Activated CD8-positive, alpha-beta T cell treated with anti-CD3 and anti-CD28 coated beads, Interleukin-2, amount 10 ng/mL, durations not matched to agents 7 days and 5 days (primary cell): ENCODE results near the gene CWC25. TPM values are rescaled to one million over a fixed set of nuclear protein-coding genes. Genes with fewer than 3 reads are reported as not detected.

ENCODE experiments used
- ATAC-seq: fragments of 150-1000 bp; cut with Tn5 transposase; one replicate; pipeline ENCODE4 v1.10.0; 2021; ENCODE audit warnings: moderate library complexity
- CTCF ChIA-PET: fragments of 350-600 bp; sonication (Branson Sonifier 250); formaldehyde crosslinking; loops from one replicate; lab custom pipeline; 2021; ENCODE audit warnings: antibody characterized with exemption; lab: Charles Lee
- POLR2A ChIA-PET: fragments of 350-600 bp; sonication (Branson Sonifier 250); formaldehyde crosslinking; loops from one replicate; lab custom pipeline; 2021; ENCODE audit warnings: antibody characterized with exemption; lab: Charles Lee
- DNase-seq: peaks from one replicate; pipeline ENCODE4 v3.0.0-alpha.2; 2020
- H3K27ac Mint-ChIP-seq: one replicate; pipeline ENCODE4 v1.8.0; 2021; ENCODE audit warnings: mild to moderate bottlenecking, mixed read lengths
- H3K27me3 Mint-ChIP-seq: one replicate; pipeline ENCODE4 v1.8.0; 2021; ENCODE audit warnings: low read depth, mixed read lengths
- H3K36me3 Mint-ChIP-seq: one replicate; pipeline ENCODE4 v1.8.0; 2021; ENCODE audit warnings: low read depth, mixed read lengths
- H3K4me1 Mint-ChIP-seq: one replicate; pipeline ENCODE4 v1.8.0; 2021; ENCODE audit warnings: low read depth, mixed read lengths
- H3K4me3 Mint-ChIP-seq: one replicate; pipeline ENCODE4 v1.8.0; 2021; ENCODE audit warnings: mild to moderate bottlenecking, mixed read lengths
- H3K9me3 Mint-ChIP-seq: one replicate; pipeline ENCODE4 v1.8.0; 2022; ENCODE audit warnings: mixed read lengths; ENCODE audit not compliant: insufficient read depth
- total RNA-seq, 2 experiments: library from RNA; stranded (reverse); gene quantifications; one replicate each; pipeline ENCODE4 v1.2.3, GENCODE V29; 2021

The CWC25 gene
- total RNA-seq, 2 experiments from 2014 or later, result 29.6 to 30.9 TPM

DNA sequence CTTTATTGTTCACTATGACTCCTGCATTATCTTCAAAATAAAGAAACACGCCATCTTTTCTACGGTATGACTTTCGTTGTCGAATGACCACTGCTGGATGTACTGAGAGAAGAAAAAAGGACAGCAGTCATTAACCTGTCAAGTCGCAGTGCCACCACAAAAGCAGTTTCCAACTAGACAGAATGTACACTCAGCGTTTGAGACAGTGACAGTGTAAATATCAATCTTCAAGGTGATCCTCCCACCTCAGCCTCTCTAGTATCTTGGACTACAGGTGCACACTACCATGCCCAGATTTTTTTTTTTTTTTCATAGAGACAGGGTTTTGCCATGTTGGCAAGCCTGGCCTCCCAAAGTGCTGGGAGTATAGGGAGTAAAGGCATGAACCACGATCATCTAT is 25.3 kb upstream of the CWC25 start:
- Mint-ChIP-seq H3K4me3 (peak overlapping the region; percentile 99), H3K9me3 (no peaks in the 10 kb centered on the region), H3K27me3 (no peaks in the 10 kb centered on the region), H3K27ac (peak overlapping the region; percentile 62), H3K4me1 (peaks cover 40% of the 10 kb centered on the region), H3K36me3 (peaks cover 66% of the 10 kb centered on the region)
- DNase-seq, result no peak
- no peak for ATAC-seq
- POLR2A ChIA-PET, result no interaction called here
- CTCF ChIA-PET, result no interaction called here

DNA sequence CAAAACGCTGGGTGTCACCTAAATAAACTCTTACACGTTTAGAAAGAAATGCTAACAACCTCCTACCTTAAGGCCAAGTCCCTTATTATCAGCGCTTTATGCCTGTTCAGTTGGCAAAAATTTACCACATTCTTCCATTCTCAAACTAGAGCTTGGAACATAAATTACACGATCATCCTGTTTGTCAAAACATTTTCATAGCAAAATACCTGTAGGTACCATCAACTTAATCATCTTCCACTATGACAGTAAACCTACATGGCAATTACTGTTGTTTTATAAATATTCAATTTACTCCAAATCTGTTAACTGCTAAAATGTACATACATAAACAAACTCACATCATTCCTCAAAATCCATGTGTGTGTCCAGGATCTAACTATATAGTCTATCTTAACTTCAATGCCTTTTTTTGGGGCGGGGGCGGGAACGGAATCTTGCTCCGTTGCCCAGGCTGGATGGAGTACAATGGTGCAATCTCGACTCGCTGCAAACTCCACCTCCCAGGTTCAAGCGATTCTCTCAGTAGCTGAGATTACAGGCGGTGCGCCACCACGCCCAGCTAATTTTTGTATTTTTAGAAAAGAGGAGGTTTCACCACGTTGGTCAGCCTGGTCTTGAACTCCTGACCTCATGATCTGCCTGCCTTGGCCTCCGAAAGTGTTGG is 24.0 kb upstream of the CWC25 start:
- DNase-seq, result no peak
- Mint-ChIP-seq H3K27me3 (no peaks in the 10 kb centered on the region), H3K4me3 (no peak overlapping the region), H3K36me3 (peaks cover 66% of the 10 kb centered on the region), H3K4me1 (peaks cover 35% of the 10 kb centered on the region), H3K9me3 (no peaks in the 10 kb centered on the region), H3K27ac (no peak overlapping the region)
- ChIA-PET CTCF (no interaction called here), POLR2A (no interaction called here)
- no peak for ATAC-seq

DNA sequence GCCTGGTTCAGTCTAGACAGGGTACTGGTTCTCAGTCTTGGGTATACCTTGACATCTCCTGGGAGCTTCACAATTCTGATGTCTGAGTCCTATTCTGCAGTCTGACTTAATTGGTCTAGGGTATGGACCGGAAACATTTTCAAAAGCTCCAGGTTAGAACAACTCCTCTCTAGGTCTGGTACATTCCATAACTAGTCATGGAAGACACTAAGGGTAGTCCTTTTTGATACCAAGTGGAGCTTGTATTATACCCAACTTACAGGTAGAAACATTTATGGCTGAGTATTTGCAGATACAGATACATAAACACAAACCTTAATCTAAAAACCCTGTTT is 23.4 kb upstream of the CWC25 start:
- peaks cover 35% of the 10 kb centered on the region for H3K4me1 Mint-ChIP-seq
- H3K9me3 Mint-ChIP-seq, result no peaks in the 10 kb centered on the region
- ChIA-PET CTCF (no interaction called here), POLR2A (no interaction called here)
- DNase-seq (no peak), ATAC-seq (no peak)
- no peaks in the 10 kb centered on the region for H3K27me3 Mint-ChIP-seq
- no peak overlapping the region for H3K4me3 Mint-ChIP-seq
- H3K27ac Mint-ChIP-seq, result no peak overlapping the region
- peaks cover 62% of the 10 kb centered on the region for H3K36me3 Mint-ChIP-seq

DNA sequence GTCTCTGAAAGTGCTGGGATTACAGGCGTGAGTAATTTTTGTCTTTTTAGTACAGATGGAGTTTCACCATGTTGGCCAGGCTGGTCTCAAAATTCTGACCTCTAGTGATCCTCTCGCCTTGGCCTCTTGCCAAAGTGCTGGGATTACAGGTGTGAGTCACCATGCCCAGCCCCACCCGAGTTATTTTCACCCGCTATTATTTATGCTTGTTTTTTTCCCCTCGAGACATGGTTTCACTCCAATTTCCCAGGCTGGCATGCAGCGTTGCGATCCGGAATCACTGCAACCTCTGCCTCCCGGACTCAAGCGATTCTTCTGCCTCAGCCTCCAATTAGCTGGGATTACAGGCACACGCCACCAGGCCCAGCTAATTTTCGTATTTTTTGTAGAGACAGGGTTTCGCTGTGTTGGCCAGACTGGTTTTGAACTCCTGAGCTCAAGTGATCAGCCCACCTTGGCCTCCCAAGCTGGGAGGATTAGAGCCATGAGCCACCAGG is 19.2 kb upstream of the CWC25 start:
- Mint-ChIP-seq H3K4me3 (no peak overlapping the region), H3K27ac (no peak overlapping the region), H3K27me3 (no peaks in the 10 kb centered on the region), H3K36me3 (peaks cover 23% of the 10 kb centered on the region), H3K9me3 (no peaks in the 10 kb centered on the region), H3K4me1 (peaks cover 12% of the 10 kb centered on the region)
- ChIA-PET POLR2A (interaction anchor here (1.6 kb wide), 1 partner anchor 10 kb away, joined by 6 read pairs; the partner anchor contains the start of gene RPL23), CTCF (no interaction called here)
- ATAC-seq (no peak), DNase-seq (no peak)

DNA sequence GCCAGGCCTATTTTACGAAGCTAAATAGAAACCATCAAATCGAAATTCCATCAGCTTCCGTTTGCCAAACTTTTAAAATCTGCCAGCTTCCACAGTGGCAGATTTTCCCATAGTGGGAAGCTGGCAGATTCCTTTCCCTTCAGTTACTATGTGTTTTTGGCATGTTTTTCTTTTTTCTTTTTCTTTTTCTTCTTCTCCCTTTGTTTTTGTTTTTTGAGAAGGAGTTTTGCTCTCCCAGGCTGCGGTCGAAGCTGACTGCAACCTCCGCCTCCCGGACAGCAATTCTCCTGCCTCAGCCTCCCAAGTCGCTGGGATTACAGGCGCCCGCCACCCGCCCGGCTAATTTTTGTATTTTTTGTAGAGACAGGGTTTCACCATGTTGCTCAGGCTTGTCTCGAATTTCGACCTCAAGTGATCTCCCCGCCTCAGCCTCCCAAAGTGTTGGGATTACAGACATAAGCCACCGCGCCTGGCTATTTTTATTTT is 684 bp upstream of the CWC25 start:
- ATAC-seq (no peak), DNase-seq (no peak)
- Mint-ChIP-seq H3K36me3 (peaks cover 21% of the 10 kb centered on the region), H3K4me3 (peak overlapping the region; percentile 100), H3K4me1 (peaks cover 34% of the 10 kb centered on the region), H3K27ac (peak overlapping the region; percentile 97), H3K9me3 (no peaks in the 10 kb centered on the region), H3K27me3 (no peaks in the 10 kb centered on the region)
- ChIA-PET POLR2A (interaction anchor here (0.7 to 3.0 kb wide), 10 partner anchors 14 to 121 kb away, joined by 3 to 45 read pairs (median 4); partner anchors contain the start of genes LASP1, MLLT6, PSMB3 and RPL23), CTCF (interaction anchor here (1.0 to 1.3 kb wide), 3 partner anchors 27 to 349 kb away, joined by 3 to 5 read pairs (median 4); partner anchors contain the start of gene LASP1)

DNA sequence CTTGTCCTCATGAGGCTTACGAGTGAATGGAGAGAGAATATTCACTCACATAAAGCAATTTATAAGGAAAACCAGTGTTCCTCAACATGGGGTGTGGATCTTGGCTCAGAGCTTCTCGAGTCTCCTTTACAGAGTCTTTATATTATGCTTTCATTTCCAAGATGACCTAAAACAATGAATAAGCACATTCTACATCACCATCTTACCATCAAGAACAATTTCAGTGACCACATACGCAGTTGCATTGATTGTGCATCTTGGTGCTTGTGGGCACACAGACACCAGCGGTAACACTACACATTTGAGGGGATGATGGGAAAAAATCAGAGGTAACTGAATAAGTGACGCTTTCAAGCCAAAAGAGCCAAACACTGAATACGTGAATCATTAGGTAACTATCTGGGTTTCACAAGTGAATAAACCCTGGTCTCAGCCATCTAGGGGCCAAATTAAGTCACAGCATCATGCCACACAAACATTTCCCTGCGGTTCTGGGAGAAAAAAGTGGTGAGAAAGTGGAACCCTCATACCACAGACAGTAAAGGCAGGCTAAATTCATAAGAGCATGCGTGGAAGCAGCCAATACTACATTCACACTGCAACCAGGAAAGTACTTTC is 9.4 kb downstream of the CWC25 start:
- peaks cover 9% of the 10 kb centered on the region for H3K4me1 Mint-ChIP-seq
- H3K36me3 Mint-ChIP-seq, result peaks cover 32% of the 10 kb centered on the region
- peak; percentile 53 for ATAC-seq
- no peak overlapping the region for H3K4me3 Mint-ChIP-seq
- H3K9me3 Mint-ChIP-seq, result no peaks in the 10 kb centered on the region
- peak; percentile 30 for DNase-seq
- no peak overlapping the region for H3K27ac Mint-ChIP-seq
- ChIA-PET POLR2A (no interaction called here), CTCF (interaction anchor here (1.0 kb wide), 1 partner anchor 54 kb away, joined by 3 read pairs; no protein-coding TSS in a partner anchor)
- H3K27me3 Mint-ChIP-seq, result no peaks in the 10 kb centered on the region

DNA sequence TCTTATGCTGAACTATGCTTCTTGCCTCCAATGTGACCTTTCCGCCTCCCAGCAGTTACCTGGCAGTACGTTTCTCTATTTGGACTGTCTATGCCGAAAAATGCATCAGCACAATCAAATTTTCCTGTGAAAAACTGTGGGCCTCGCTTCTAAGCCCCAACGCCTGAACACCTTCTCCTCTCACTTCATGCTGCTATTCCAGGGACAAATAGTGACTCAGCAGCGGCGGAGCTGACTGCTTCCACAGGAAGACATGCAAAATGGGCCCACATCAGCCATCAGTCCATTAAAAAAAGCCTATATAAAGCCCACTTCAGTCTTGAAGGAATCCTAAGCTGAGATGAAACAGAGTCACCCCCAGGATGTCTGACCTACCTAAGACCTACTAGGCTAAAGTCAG is 15.3 kb downstream of the CWC25 start:
- no peaks in the 10 kb centered on the region for H3K9me3 Mint-ChIP-seq
- no peak overlapping the region for H3K4me3 Mint-ChIP-seq
- DNase-seq, result no peak
- CTCF ChIA-PET, result no interaction called here
- no peak for ATAC-seq
- H3K36me3 Mint-ChIP-seq, result peaks cover 48% of the 10 kb centered on the region
- no peak overlapping the region for H3K27ac Mint-ChIP-seq
- H3K4me1 Mint-ChIP-seq, result no peaks in the 10 kb centered on the region
- H3K27me3 Mint-ChIP-seq, result no peaks in the 10 kb centered on the region
- POLR2A ChIA-PET, result no interaction called here

DNA sequence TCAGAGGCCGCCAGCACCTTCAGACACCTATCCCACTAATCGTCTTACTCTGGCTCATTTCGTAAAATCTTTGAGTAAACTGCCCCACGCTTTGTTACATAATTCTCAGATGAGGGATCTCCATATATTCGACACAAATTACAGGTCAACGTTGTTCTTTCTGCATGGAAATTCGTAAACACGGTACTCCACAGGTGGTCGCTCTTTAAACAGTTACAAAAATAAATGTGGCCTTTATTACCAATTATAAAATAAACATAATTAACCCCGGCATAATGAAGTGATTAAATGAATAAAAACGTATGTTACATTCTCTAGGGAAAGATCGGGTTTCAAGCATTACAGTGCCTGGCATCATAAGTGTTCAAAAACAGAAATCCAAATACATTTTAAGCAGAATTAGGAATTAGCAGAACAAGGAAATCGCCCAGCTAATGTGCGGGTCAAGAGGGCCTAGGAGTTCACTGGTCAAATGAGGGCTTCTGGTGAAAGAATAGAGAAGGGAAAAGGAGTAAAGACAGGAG is 24.8 kb downstream of the CWC25 start:
- Mint-ChIP-seq H3K9me3 (no peaks in the 10 kb centered on the region), H3K4me3 (peak overlapping the region; percentile 81), H3K27me3 (no peaks in the 10 kb centered on the region), H3K27ac (peak overlapping the region; percentile 83), H3K4me1 (peaks cover 36% of the 10 kb centered on the region), H3K36me3 (peaks cover 52% of the 10 kb centered on the region)
- no peak for ATAC-seq
- CTCF ChIA-PET, result no interaction called here
- DNase-seq, result no peak
- POLR2A ChIA-PET, result interaction anchor here (1.4 kb wide), 1 partner anchor 53 kb away, joined by 7 read pairs; the partner anchor contains the start of gene RPL23

DNA sequence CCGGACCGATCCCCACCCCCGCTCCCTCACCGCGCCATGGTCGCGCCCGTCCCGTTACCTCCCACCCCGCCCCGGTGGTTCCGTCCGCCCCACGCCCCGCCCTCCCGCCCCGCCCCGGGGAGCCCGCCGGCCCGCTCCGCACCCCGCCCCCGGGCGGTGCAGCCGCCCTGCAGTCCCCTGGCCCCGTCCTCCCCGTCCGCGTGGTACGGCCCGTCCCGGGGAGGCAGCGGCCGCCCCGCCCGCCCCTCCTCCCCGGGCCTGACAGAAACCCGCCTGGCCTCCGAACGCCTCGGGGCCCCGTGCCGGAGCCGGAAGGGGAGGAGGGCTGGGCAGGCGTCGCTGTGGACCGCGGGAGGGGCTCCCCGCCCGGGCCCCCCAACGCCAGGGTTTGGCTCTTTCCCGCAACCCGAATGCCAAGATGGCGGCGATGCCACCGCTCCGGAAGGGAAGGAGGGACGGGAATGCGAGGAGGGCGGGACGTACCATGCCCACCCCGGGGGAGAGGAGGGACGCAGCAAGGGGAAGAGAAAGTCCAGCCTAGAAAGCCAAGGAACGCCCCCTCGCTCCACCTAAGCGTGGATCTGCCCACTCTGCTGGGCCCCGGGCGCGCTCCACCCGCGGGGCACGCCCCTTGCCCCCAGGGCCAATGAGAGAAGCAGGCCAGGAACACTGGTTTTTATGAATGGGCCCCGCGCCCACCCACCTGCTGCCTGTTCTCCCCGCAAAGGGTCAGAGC is 25.5 kb downstream of the CWC25 start, which contains the start of gene PIP4K2B:
Gene PIP4K2B (minus strand): TSS at position 56 of the 736 bp plus-strand sequence. CDS start 132 bp downstream, outside the sequence.
- Mint-ChIP-seq H3K36me3 (peaks cover 52% of the 10 kb centered on the region), H3K4me3 (peak within 1 kb of the TSS; percentile 84), H3K4me1 (peaks cover 36% of the 10 kb centered on the region), H3K9me3 (no peaks in the 10 kb centered on the region), H3K27ac (peak within 1 kb of the TSS; percentile 87), H3K27me3 (no peaks in the 10 kb centered on the region)
- ChIA-PET POLR2A (interaction anchor here (1.4 kb wide), 1 partner anchor 54 kb away, joined by 7 read pairs; the partner anchor contains the start of gene RPL23), CTCF (no interaction called here)
- DNase-seq (peak; percentile 93), ATAC-seq (peak; percentile 83)

DNA sequence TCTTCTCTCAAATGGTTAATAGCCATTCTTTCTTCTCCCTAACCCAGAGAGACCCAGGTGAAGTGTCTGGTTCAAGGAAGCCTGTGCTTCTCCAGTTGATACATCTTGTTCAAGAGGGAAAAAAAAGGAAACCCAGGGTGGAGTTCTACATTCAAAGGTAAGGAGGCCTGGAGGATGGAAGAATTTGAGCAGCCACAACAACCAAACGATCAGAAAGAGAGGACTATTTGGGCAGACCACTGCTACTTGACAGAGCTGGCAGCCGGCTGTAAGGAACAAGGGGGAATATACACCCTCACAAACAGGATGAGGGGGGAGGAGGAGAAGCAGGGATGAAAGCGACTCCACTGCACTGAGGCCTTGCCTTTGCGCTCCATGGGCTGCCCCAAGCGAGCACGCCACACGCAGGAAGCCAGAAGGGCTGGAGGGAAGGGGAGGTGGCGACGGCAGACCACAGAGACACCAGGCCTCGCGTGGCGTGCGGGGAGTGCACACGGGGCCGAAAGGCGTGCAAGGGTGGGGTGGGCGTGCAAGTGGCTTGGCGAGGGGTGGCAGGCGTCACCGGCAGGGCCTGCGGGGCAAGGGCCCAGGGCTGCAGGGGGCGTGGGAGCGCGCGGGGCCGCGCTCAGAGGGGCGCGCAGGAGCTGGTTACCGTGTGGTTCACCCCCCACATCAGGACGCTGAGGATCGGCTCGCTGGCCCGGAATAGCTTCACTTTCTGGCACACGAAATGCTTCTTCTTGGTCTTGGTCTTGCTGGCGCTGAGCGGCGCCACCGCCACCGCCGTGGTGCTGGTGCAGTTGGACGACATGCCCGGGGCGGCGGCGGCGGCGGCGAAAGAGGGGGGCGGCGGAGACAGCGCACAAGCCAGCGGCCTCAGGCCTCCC is 26.3 kb downstream of the CWC25 start:
- peaks cover 39% of the 10 kb centered on the region for H3K4me1 Mint-ChIP-seq
- CTCF ChIA-PET, result interaction anchor here (0.6 to 1.3 kb wide), 2 partner anchors 24 to 355 kb away, joined by 3 read pairs; no protein-coding TSS in a partner anchor
- H3K4me3 Mint-ChIP-seq, result peak overlapping the region; percentile 84
- peaks cover 50% of the 10 kb centered on the region for H3K36me3 Mint-ChIP-seq
- H3K27ac Mint-ChIP-seq, result peak overlapping the region; percentile 87
- H3K9me3 Mint-ChIP-seq, result no peaks in the 10 kb centered on the region
- DNase-seq, result peak; percentile 79
- POLR2A ChIA-PET, result interaction anchor here (0.7 to 1.4 kb wide), 3 partner anchors 54 to 256 kb away, joined by 3 to 7 read pairs (median 4); partner anchors contain the start of gene RPL23
- H3K27me3 Mint-ChIP-seq, result no peaks in the 10 kb centered on the region
- ATAC-seq, result peak; percentile 59
